Liver (tissue), 9 donors: ENCODE measurements around the gene C1QTNF12. TPM values are rescaled to one million over a fixed set of nuclear protein-coding genes. Genes with fewer than 3 reads are reported as not detected.

Experiments
- DNase-seq: peaks from one replicate; pipeline ENCODE4 v3.0.0-alpha.2; 2017; ENCODE audit warnings: low spot score
- H3K27ac ChIP-seq, 2 donors: one replicate each; pipeline ENCODE4 v1.7.0; 2013; ENCODE audit warnings: inconsistent platforms in 2 of 2, low read length in 2 of 2, control low read depth in 1 of 2, low read depth in 1 of 2, mild to moderate bottlenecking in 1 of 2
- H3K27me3 ChIP-seq, 4 donors: one replicate each; pipeline versions ENCODE4 v1.6.1 to v1.7.0; 2013; ENCODE audit warnings: low read length in 3 of 4, inconsistent platforms in 1 of 4, mild to moderate bottlenecking in 1 of 4, moderate library complexity in 1 of 4; ENCODE audit not compliant: control insufficient read depth in 4 of 4, insufficient read depth in 4 of 4
- H3K36me3 ChIP-seq, 4 donors: one replicate each; pipeline versions ENCODE4 v1.6.1 to v1.7.0; 2013; ENCODE audit warnings: low read length in 3 of 4, mild to moderate bottlenecking in 3 of 4, low read depth in 1 of 4, moderate library complexity in 1 of 4; ENCODE audit not compliant: control insufficient read depth in 4 of 4, insufficient read depth in 3 of 4
- H3K4me1 ChIP-seq, 4 donors: one replicate each; pipeline versions ENCODE4 v1.6.1 to v1.7.0; 2013; ENCODE audit warnings: low read length in 3 of 4, mild to moderate bottlenecking in 3 of 4, moderate library complexity in 1 of 4; ENCODE audit not compliant: control insufficient read depth in 4 of 4, insufficient read depth in 4 of 4
- H3K4me3 ChIP-seq, 3 donors: one replicate each; pipeline versions ENCODE4 v1.6.1 to v1.7.0; 2013; ENCODE audit warnings: low read length in 3 of 3, control low read depth in 1 of 3, low read depth in 1 of 3, mild to moderate bottlenecking in 1 of 3
- H3K9ac ChIP-seq, 2 donors: one replicate each; pipeline ENCODE4 v1.7.0; 2013; ENCODE audit warnings: low read length in 2 of 2, mild to moderate bottlenecking in 2 of 2, moderate library complexity in 2 of 2, control low read depth in 1 of 2, low read depth in 1 of 2
- H3K9me3 ChIP-seq, 4 donors: one replicate each; pipeline versions ENCODE4 v1.6.1 to v1.7.0; 2013; ENCODE audit warnings: low read length in 3 of 4; ENCODE audit not compliant: control insufficient read depth in 4 of 4
- ATF3 ChIP-seq: IDR thresholded peaks from 2 replicates; pipeline ENCODE4 v1.6.1; 2016; ENCODE audit warnings: antibody characterized with exemption
- CTCF ChIP-seq: fragments of 150-350 bp; IDR thresholded peaks from 2 replicates; pipeline ENCODE4 v1.5.1; 2017; ENCODE audit warnings: improper control_type of control experiment, low read depth, low read length; ENCODE audit not compliant: missing input control
- EGR1 ChIP-seq, 2 donors: IDR thresholded peaks; 2 replicates each; pipeline ENCODE4 v1.6.1; 2016 to 2018; ENCODE audit warnings: antibody characterized with exemption in 2 of 2, low read depth in 2 of 2
- FOXA1 ChIP-seq: IDR thresholded peaks from 2 replicates; pipeline ENCODE4 v1.6.1; 2016; ENCODE audit warnings: antibody characterized with exemption
- FOXA2 ChIP-seq: IDR thresholded peaks from 2 replicates; pipeline ENCODE4 v1.6.1; 2016; ENCODE audit warnings: antibody characterized with exemption
- GABPA ChIP-seq, 2 donors: IDR thresholded peaks in 1 of 2; conservative IDR thresholded peaks in 1 of 2; 2 replicates each; pipeline ENCODE4 v1.6.1; 2016; ENCODE audit warnings: antibody characterized with exemption in 2 of 2, mild to moderate bottlenecking in 1 of 2, moderate library complexity in 1 of 2
- HNF4A ChIP-seq, 2 donors: conservative IDR thresholded peaks; 2 replicates each; pipeline ENCODE4 v1.6.1; 2016; ENCODE audit warnings: antibody characterized with exemption in 2 of 2, mild to moderate bottlenecking in 2 of 2
- HNF4G ChIP-seq: IDR thresholded peaks from 2 replicates; pipeline ENCODE4 v1.6.1; 2016; ENCODE audit warnings: antibody characterized with exemption
- JUND ChIP-seq, 2 donors: IDR thresholded peaks; 2 replicates each; pipeline ENCODE4 v1.6.1; 2016; ENCODE audit warnings: antibody characterized with exemption in 2 of 2
- MAX ChIP-seq: IDR thresholded peaks from 2 replicates; pipeline ENCODE4 v1.6.1; 2016; ENCODE audit warnings: antibody characterized with exemption
- NR2F2 ChIP-seq: IDR thresholded peaks from 2 replicates; pipeline ENCODE4 v1.6.1; 2016; ENCODE audit warnings: antibody characterized with exemption
- RAD21 ChIP-seq, 2 donors: IDR thresholded peaks; 2 replicates each; pipeline ENCODE4 v1.6.1; 2016; ENCODE audit warnings: antibody characterized with exemption in 2 of 2, mild to moderate bottlenecking in 2 of 2
- REST ChIP-seq: IDR thresholded peaks from 2 replicates; pipeline ENCODE4 v1.6.1; 2016; ENCODE audit warnings: antibody characterized with exemption, mild to moderate bottlenecking
- RXRA ChIP-seq, 2 donors: IDR thresholded peaks; 2 replicates each; pipeline ENCODE4 v1.6.1; 2017 to 2018; ENCODE audit warnings: antibody characterized with exemption in 2 of 2, mild to moderate bottlenecking in 1 of 2
- SP1 ChIP-seq: IDR thresholded peaks from 2 replicates; pipeline ENCODE4 v1.6.1; 2018; ENCODE audit warnings: antibody characterized with exemption, mild to moderate bottlenecking
- TAF1 ChIP-seq: conservative IDR thresholded peaks from 2 replicates; pipeline ENCODE4 v1.6.1; 2016; ENCODE audit warnings: antibody characterized with exemption, mild to moderate bottlenecking
- YY1 ChIP-seq: IDR thresholded peaks from 2 replicates; pipeline ENCODE4 v1.6.1; 2016; ENCODE audit warnings: antibody characterized with exemption, mild to moderate bottlenecking
- ZBTB33 ChIP-seq: IDR thresholded peaks from 2 replicates; pipeline ENCODE4 v1.6.1; 2016; ENCODE audit warnings: antibody characterized with exemption
- WGBS: extraction: QIAGEN DNeasy Blood & Tissue Kit; methylation state at CpG from one replicate; pipeline ENCODE4 v1.1.7; 2013; 5-methylcytosine and 5-hydroxymethylcytosine counted together
- polyA plus RNA-seq, 2 donors: library from polyadenylated mRNA; stranded (reverse) in 1 of 2; unstranded in 1 of 2; fragments of 200-250 nt in 1 of 2; fragments of >200 nt in 1 of 2; fragmentation: Nextera tagmentation in 1 of 2; extraction: Ambion mirVana in 1 of 2; gene quantifications; one replicate each; pipeline versions ENCODE4 v1.2.1 to v1.2.3, GENCODE V29; 2013 to 2015
- total RNA-seq, 2 donors: library from RNA; depleted of rRNA; stranded (reverse); fragments of >200 nt; gene quantifications; one replicate each; pipeline ENCODE4 v1.2.3, GENCODE V29; 2014
- donor health status: healthy.
- donor health status: healthy.
- donor health status: healthy.
- donor health status: healthy.
- donor health status: healthy.

The C1QTNF12 gene
- total and polyA plus RNA-seq, 4 donors, result 0.39 to 0.40 TPM; not detected in 2

- DNase-seq, result no peak
- Histone ChIP-seq H3K4me1 (no peaks in the 10 kb centered on the region), H3K9me3 (no peaks in the 10 kb centered on the region), H3K27me3 (no peaks in the 10 kb centered on the region), H3K9ac (no peak overlapping the region), H3K36me3 (peaks cover 13 to 45% (median 28%) of the 10 kb centered on the region in 4 donors), H3K27ac (no peak overlapping the region), H3K4me3 (no peak overlapping the region)
- TF ChIP-seq HNF4A (conservative IDR thresholded peaks at IDR 0.05) (no peak), ATF3 (no peak)
- 94% methylated on average over 9 of the region's 9 CpGs for WGBS
These were observed 17.5 kb upstream of the C1QTNF12 start for GRCh38 chr1:1264026-1264425.

GRCh38 chr1:1262758-1263157, 16.2 kb upstream of the C1QTNF12 start:
- 94% methylated on average over 8 of the region's 8 CpGs for WGBS
- H3K4me1 ChIP-seq, result no peaks in the 10 kb centered on the region
- H3K9ac ChIP-seq, result no peak overlapping the region
- H3K27ac ChIP-seq, result no peak overlapping the region
- no peak overlapping the region for H3K4me3 ChIP-seq
- peaks cover 11 to 48% (median 27%) of the 10 kb centered on the region in 4 donors for H3K36me3 ChIP-seq
- no peaks in the 10 kb centered on the region for H3K27me3 ChIP-seq
- H3K9me3 ChIP-seq, result no peaks in the 10 kb centered on the region
- TF ChIP-seq RXRA (IDR thresholded peaks at IDR 0.05) (no peak), SP1 (no peak), ATF3 (no peak), GABPA (IDR thresholded peaks at IDR 0.05 in 1 of 2, conservative IDR thresholded peaks at IDR 0.05 in 1 of 2) (no peak), EGR1 (IDR thresholded peaks at IDR 0.05; ENCODE audit: low read depth in 2 of 2) (no peak), JUND (IDR thresholded peaks at IDR 0.05) (no peak), HNF4A (conservative IDR thresholded peaks at IDR 0.05) (no peak), CTCF (no peak), REST (no peak), FOXA1 (no peak), TAF1 (no peak), FOXA2 (no peak), MAX (no peak), NR2F2 (no peak), YY1 (no peak), HNF4G (no peak), RAD21 (IDR thresholded peaks at IDR 0.05) (no peak), ZBTB33 (no peak)
- DNase-seq, result no peak
